K562 (cell line): ENCODE results near the gene ANKS1A. TPM values are rescaled to one million over a fixed set of nuclear protein-coding genes. Genes with fewer than 3 reads are reported as not detected.
A peak's percentile ranks its signal among the peaks of the same experiment; 100 is the strongest.

ENCODE experiments used
- ATAC-seq: fragments of 200-7000 bp; cut with Tn5 transposase; 3 replicates; pipeline ENCODE4 v1.9.1; 2020; ENCODE audit warnings: moderate library complexity
- BruUV-seq: library from RNA; stranded (reverse); fragments of 400-500 nt; replicated peaks from 2 replicates; lab custom pipeline; 2021; lab: Mats Ljungman, UMichigan
- CTCF ChIA-PET: fragments of 300-600 bp; formaldehyde crosslinking; extraction: SDS; loops from one replicate; lab custom pipeline; 2021; ENCODE audit warnings: low intra/inter-chr PET ratio; lab: Yijun Ruan, JAX
- POLR2A ChIA-PET: fragments of 300-600, 350-650 bp; sonication (Branson Sonifier 250); formaldehyde crosslinking; extraction: SDS; loops from one replicate; lab custom pipeline; 2021; ENCODE audit warnings: antibody characterized with exemption, inconsistent platforms; lab: Yijun Ruan, JAX
- DNase-seq, 4 experiments: peaks; one replicate each; pipeline versions ENCODE4 v3.0.0 to v3.0.0-alpha.2; 2011 to 2018; ENCODE audit warnings: low spot score in 3 of 4, mixed read lengths in 3 of 4; ENCODE audit errors: extremely low read depth in 1 of 4
- FAIRE-seq: peaks from 2 replicates; lab custom pipeline; 2011; peaks lifted over from hg19 to GRCh38; lab: Jason Lieb, UNC
- H2AFZ ChIP-seq: 2 replicates; pipeline ENCODE4 v1.6.0; 2011; ENCODE audit warnings: low read depth, low read length, control low read depth, inconsistent platforms
- H3K27ac ChIP-seq: fragments of 200-600 bp; 3 replicates; pipeline ENCODE4 v1.8.0; 2011; ENCODE audit warnings: low read depth, mild to moderate bottlenecking, control low read depth, inconsistent platforms, low read length, moderate library complexity, mixed read lengths; ENCODE audit errors: extremely low read depth
- H3K27me3 ChIP-seq, 2 experiments: fragments of 300-600 bp in 1 of 2; 2 replicates in 1 of 2; 3 replicates in 1 of 2; pipeline versions ENCODE4 v1.6.0 to v1.8.0; 2011; ENCODE audit warnings: inconsistent platforms in 2 of 2, low read length in 2 of 2, mild to moderate bottlenecking in 1 of 2, mixed read lengths in 1 of 2, moderate library complexity in 1 of 2; ENCODE audit not compliant: control insufficient read depth in 2 of 2, insufficient read depth in 2 of 2
- H3K36me3 ChIP-seq: fragments of 300-600 bp; 3 replicates; pipeline ENCODE4 v1.8.0; 2011; ENCODE audit warnings: mild to moderate bottlenecking, low read length, inconsistent platforms; ENCODE audit not compliant: control insufficient read depth, insufficient read depth
- H3K4me1 ChIP-seq, 2 experiments: fragments of 200-600 bp in 1 of 2; replicated peaks in 1 of 2; 2 replicates in 1 of 2; 3 replicates in 1 of 2; pipeline versions ENCODE4 v1.5.1 to v1.8.0; 2011; ENCODE audit warnings: inconsistent platforms in 2 of 2, low read length in 2 of 2, mild to moderate bottlenecking in 1 of 2, mixed read lengths in 1 of 2, moderate library complexity in 1 of 2; ENCODE audit not compliant: control insufficient read depth in 2 of 2, insufficient read depth in 2 of 2
- H3K4me2 ChIP-seq: 2 replicates; pipeline ENCODE4 v1.6.1; 2011; ENCODE audit warnings: low read length, control low read depth, inconsistent platforms, mixed read lengths; ENCODE audit not compliant: insufficient read depth
- H3K4me3 ChIP-seq: fragments of 200-600 bp; sonication (generic), shearing (Covaris generic); 2 replicates; pipeline ENCODE4 v1.5.1; 2016; ENCODE audit warnings: control low read depth, inconsistent platforms
- H3K79me2 ChIP-seq: fragments of 200-600 bp; 3 replicates; pipeline ENCODE4 v1.8.0; 2011; ENCODE audit warnings: low read length, inconsistent platforms; ENCODE audit not compliant: control insufficient read depth, insufficient read depth
- H3K9ac ChIP-seq, 2 experiments: 2 replicates each; pipeline versions ENCODE4 v1.6.0 to v1.6.1; 2011; ENCODE audit warnings: low read depth in 2 of 2, low read length in 2 of 2, control low read depth in 1 of 2, inconsistent platforms in 1 of 2, mild to moderate bottlenecking in 1 of 2, mixed read lengths in 1 of 2; ENCODE audit not compliant: insufficient read depth in 1 of 2
- H3K9me1 ChIP-seq: one replicate; pipeline ENCODE4 v1.6.0; 2011; ENCODE audit warnings: inconsistent platforms, mild to moderate bottlenecking, low read length, moderate library complexity; ENCODE audit not compliant: control insufficient read depth, insufficient read depth
- H3K9me3 ChIP-seq: replicated peaks from 2 replicates; pipeline ENCODE4 v1.5.1; 2011; ENCODE audit warnings: low read depth, low read length, inconsistent platforms; ENCODE audit not compliant: control insufficient read depth, insufficient read depth
- H4K20me1 ChIP-seq: replicated peaks from 2 replicates; pipeline ENCODE4 v1.6.1; 2011; ENCODE audit warnings: low read length, inconsistent platforms, mixed read lengths; ENCODE audit not compliant: control insufficient read depth, insufficient read depth
- ATF2 ChIP-seq: sonication (generic); formaldehyde crosslinking; IDR thresholded peaks from 2 replicates; pipeline ENCODE4 v1.8.1; 2022; ENCODE audit warnings: missing genetic modification reagents
- FOSL1 ChIP-seq: fragments of 200-800 bp; sonication (Bioruptor generic); conservative IDR thresholded peaks from 2 replicates; pipeline ENCODE4 v1.6.1; 2016; ENCODE audit warnings: missing genetic modification characterization, missing compliant biosample characterization
- ILK ChIP-seq: fragments of 450-650 bp; IDR thresholded peaks from 2 replicates; pipeline ENCODE4 v1.6.1; 2016; ENCODE audit warnings: missing genetic modification characterization, low read depth, mild to moderate bottlenecking, missing compliant biosample characterization, moderate library complexity, borderline replicate concordance
- IRF2 ChIP-seq: sonication (generic); formaldehyde crosslinking; IDR thresholded peaks from 2 replicates; pipeline ENCODE4 v1.8.1; 2022; ENCODE audit warnings: mild to moderate bottlenecking, missing genetic modification reagents
- ZNF551 ChIP-seq: fragments of 250-450 bp; sonication (Bioruptor Pico); IDR thresholded peaks from 2 replicates; pipeline ENCODE4 v1.5.0; 2021; ENCODE audit warnings: mild to moderate bottlenecking, moderate library complexity
- WGBS: fragments of 100-300 bp; shearing (Covaris generic); methylation state at CpG from one replicate; pipeline ENCODE4 v1.1.6; 2016; ENCODE audit warnings: low coverage, mixed read lengths; ENCODE audit not compliant: insufficient coverage; ENCODE audit errors: missing lambda C conversion rate; 5-methylcytosine and 5-hydroxymethylcytosine counted together
- in situ Hi-C: fragments of 300-500 bp; cut with MboI; formaldehyde crosslinking; loops from 4 replicates; pipeline ENCODE4 v1.15.0; 2018; ENCODE audit warnings: inconsistent platforms, mixed read lengths
- intact Hi-C: fragments of 100-400 bp; cut with micrococcal nuclease; formaldehyde crosslinking; loops from 2 replicates; pipeline ENCODE4 v1.14.2; 2022
- polyA plus RNA-seq, 8 experiments: library from polyadenylated mRNA; depleted of rRNA in 4 of 8; stranded (reverse) in 5 of 8; unstranded in 3 of 8; fragments of >200 nt; fragmentation: Nextera tagmentation in 2 of 8; fragmentation: Illumina TruSeq in 1 of 8; extraction: Ambion mirVana in 2 of 8; extraction: Trizol in 1 of 8; gene quantifications; 2 replicates each; pipeline versions ENCODE4 v1.2.1 to v1.2.3, GENCODE V29; 2011 to 2014; ENCODE audit warnings: inconsistent platforms in 1 of 8, missing spikeins in 1 of 8
- total RNA-seq, 7 experiments: library from RNA; depleted of rRNA in 6 of 7; stranded (reverse); fragments of >200 nt in 6 of 7; fragmentation: Illumina TruSeq in 2 of 7; extraction: Trizol in 2 of 7; gene quantifications; 2 replicates each; pipeline versions ENCODE4 v1.2.1 to v1.2.3, GENCODE V29; 2011 to 2021; ENCODE audit warnings: low replicate concordance in 1 of 7

ANKS1A gene
- total and polyA plus RNA-seq, 9 of the 15 experiments (the other 6 are each of a cell fraction or from before 2014, with no cell fraction given), result 1.1 to 13.8 (median 5.3) TPM

- TF ChIP-seq FOSL1 (tag) (no peak), ZNF551 (CRISPR knock-in tag) (no peak), ILK (tag) (no peak), IRF2 (CRISPR knock-in tag) (0 out of 2 replicates have a peak, but pooled peaks have one; percentile 24), ATF2 (CRISPR knock-in tag) (0 out of 2 replicates have a peak, but pooled peaks have one; percentile 18)
- intact Hi-C loops, result no loop called here
- 76% methylated on average over 19 of the region's 23 CpGs for WGBS
- Histone ChIP-seq H4K20me1 (no peaks in the 10 kb centered on the region; the same call in 1 of the 2 replicates), H2AFZ (no peak overlapping the region), H3K9me3 (no peaks in the 10 kb centered on the region), H3K4me1 (peaks cover 0 to 16% of the 10 kb centered on the region in 2 experiments; a peak in 1 of 5 replicates), H3K27ac (no peak overlapping the region), H3K9ac (no peak overlapping the region), H3K9me1 (no peaks in the 10 kb centered on the region), H3K4me2 (no peak overlapping the region), H3K4me3 (no peak overlapping the region), H3K36me3 (peaks cover 9% of the 10 kb centered on the region; the same call in 1 of the 3 replicates), H3K27me3 (no peaks in the 10 kb centered on the region), H3K79me2 (no peaks in the 10 kb centered on the region)
- ATAC-seq (no peak), DNase-seq (no peak), FAIRE-seq (no peak)
- POLR2A ChIA-PET, result interaction anchor here (0.5 to 1.4 kb wide), 4 partner anchors 13 to 1439 kb away, joined by 3 to 4 read pairs (median 4); no protein-coding TSS in a partner anchor
- in situ Hi-C loops, result no loop called here
- BruUV-seq, result no TSS peak
- CTCF ChIA-PET, result no interaction called here
Measured at GRCh38 chr6:35079311-35080000, 190.4 kb downstream of the ANKS1A start.
